LNCaP clone FGC (cell line): ENCODE data around the gene MSANTD2.

Source experiments
- DNase-seq: peaks from one replicate; pipeline ENCODE4 v3.0.0-alpha.2; 2011; ENCODE audit warnings: low read depth
- H3K4me3 ChIP-seq: 2 replicates; pipeline ENCODE4 v1.5.1; 2011; ENCODE audit warnings: mild to moderate bottlenecking, low read depth, low read length, control low read depth
- TF ChIP-seq, protein P1 (sequence below): IDR thresholded peaks from 2 replicates; pipeline ENCODE4 v1.5.1; 2012; ENCODE audit warnings: mild to moderate bottlenecking; ENCODE audit not compliant: control insufficient read depth, insufficient read depth; ENCODE audit errors: extremely low read depth

MSANTD2 gene

GRCh38 chr11:124727474-124727873 is 72.7 kb downstream of the MSANTD2 start:
- DNase-seq: no peak
- no peak overlapping the region for H3K4me3 ChIP-seq
- TF ChIP-seq, protein P1, sequence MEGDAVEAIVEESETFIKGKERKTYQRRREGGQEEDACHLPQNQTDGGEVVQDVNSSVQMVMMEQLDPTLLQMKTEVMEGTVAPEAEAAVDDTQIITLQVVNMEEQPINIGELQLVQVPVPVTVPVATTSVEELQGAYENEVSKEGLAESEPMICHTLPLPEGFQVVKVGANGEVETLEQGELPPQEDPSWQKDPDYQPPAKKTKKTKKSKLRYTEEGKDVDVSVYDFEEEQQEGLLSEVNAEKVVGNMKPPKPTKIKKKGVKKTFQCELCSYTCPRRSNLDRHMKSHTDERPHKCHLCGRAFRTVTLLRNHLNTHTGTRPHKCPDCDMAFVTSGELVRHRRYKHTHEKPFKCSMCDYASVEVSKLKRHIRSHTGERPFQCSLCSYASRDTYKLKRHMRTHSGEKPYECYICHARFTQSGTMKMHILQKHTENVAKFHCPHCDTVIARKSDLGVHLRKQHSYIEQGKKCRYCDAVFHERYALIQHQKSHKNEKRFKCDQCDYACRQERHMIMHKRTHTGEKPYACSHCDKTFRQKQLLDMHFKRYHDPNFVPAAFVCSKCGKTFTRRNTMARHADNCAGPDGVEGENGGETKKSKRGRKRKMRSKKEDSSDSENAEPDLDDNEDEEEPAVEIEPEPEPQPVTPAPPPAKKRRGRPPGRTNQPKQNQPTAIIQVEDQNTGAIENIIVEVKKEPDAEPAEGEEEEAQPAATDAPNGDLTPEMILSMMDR: no peak

DNA sequence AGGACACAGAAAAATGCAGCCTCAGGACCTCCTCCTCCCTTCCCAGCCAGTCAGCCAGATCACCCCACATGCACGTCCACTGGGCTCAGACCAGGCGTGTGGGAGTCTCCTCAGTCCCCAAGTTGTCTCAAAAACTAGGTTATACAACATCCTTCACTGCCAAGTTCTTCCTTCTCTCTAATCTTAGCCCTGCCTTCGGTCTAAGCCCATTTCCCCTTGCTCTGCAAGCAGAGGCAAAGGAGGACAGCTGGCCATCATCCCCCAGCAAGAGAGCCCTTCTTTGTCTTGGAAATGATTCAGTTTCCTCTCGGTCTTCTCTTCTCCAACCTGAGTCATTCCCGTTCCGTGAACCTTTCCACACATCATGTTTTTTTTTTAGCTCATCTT is 74.5 kb downstream of the MSANTD2 start:
- no peak for DNase-seq
- TF ChIP-seq, protein P1: no peak
- no peak overlapping the region for H3K4me3 ChIP-seq

- no peak overlapping the region for H3K4me3 ChIP-seq
- no peak for DNase-seq
- TF ChIP-seq, protein P1: no peak
These were observed 75.1 kb downstream of the MSANTD2 start for GRCh38 chr11:124724979-124725718.

- no peak for DNase-seq
- TF ChIP-seq, protein P1: no peak
- no peak overlapping the region for H3K4me3 ChIP-seq
These were observed 78.0 kb downstream of the MSANTD2 start for GRCh38 chr11:124722176-124722575.

DNA sequence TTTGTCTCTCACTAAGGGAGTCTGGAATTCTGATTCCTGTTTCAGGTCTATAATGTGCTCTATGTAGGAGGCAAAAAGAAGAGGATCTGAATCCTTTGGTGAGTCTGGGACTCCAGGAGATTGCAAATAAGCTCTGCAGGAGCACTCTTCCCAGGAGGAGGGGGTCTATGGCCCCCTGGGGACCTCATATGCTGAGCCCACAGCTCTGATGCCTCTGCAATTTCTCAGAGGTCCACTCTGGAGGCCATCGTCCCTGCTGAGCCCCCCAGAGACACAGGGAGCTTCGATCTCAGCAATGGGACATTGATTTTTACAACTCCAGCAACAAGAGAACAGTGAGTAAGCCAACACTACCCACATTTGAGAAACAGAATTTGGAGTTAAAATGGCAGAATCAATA is 80.7 kb downstream of the MSANTD2 start:
- TF ChIP-seq, protein P1: no peak
- DNase-seq: no peak
- no peak overlapping the region for H3K4me3 ChIP-seq

GRCh38 chr11:124718801-124719200 is 81.4 kb downstream of the MSANTD2 start:
- no peak for DNase-seq
- no peak overlapping the region for H3K4me3 ChIP-seq
- TF ChIP-seq, protein P1: no peak

GRCh38 chr11:124717786-124718651 is 82.2 kb downstream of the MSANTD2 start:
- H3K4me3 ChIP-seq: no peak overlapping the region
- TF ChIP-seq, protein P1: no peak
- DNase-seq: no peak
